ENCODE data around the gene ROBO1.

Gene ROBO1

DNA sequence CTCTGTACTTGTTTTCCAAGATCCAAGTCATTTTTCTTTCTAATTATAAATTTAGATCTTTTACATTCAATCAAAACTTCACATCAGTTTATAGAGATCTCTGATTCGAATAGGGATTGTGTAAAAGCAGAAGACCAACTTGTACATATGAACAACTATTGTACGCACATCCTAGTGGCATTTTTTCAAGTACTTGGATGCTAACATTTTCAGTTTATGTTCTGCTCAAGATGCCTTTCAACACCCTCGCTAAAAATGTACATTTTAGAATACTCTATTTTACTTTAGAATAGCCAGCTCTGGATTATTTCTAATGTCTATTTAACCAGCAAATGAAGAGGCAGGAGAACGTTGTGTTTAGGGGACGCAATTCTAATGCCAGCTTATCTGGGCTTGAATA, 340.7 kb downstream of the ROBO1 start:
- no peak for TF ChIP-seq CTCF (conservative IDR thresholded peaks at IDR 0.05)
- no peak for TF ChIP-seq ZFX (IDR thresholded peaks at IDR 0.05)
- no peak overlapping the region for H3K27ac ChIP-seq

GRCh38 chr3:79424811-79425210, 343.0 kb downstream of the ROBO1 start:
- TF ChIP-seq ZFX (IDR thresholded peaks at IDR 0.05), result no peak

GRCh38 chr3:79423417-79423816, 344.4 kb downstream of the ROBO1 start:
- TF ChIP-seq CTCF (conservative IDR thresholded peaks at IDR 0.05) (no peak), ZFX (IDR thresholded peaks at IDR 0.05) (no peak)
- H3K27ac ChIP-seq, result no peak overlapping the region

More at GRCh38 chr3:79424811-79425210, 343.0 kb downstream of the ROBO1 start:
- H3K27ac ChIP-seq, result no peak overlapping the region

DNA sequence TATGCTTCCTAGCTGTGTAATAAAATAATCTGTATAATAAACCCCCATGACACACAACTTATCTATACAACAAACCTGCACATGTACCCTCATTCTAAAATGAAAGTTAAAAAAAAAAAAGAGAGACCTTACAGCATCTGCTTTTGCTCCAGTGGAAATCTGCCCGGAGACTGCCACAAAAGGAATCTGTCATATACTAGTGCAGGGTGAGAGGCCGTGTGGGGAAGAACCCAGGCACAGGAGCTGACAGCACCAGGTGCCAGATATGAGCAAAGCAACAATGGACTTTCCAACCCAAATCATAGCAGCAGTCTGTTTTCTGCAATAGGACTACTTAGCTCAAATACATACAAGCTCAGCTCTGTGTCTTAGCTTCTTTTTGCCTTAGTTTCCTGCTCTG, 346.5 kb downstream of the ROBO1 start:
- H3K27ac ChIP-seq, result no peak overlapping the region
- TF ChIP-seq ZFX (IDR thresholded peaks at IDR 0.05) (no peak), CTCF (conservative IDR thresholded peaks at IDR 0.05) (no peak)

DNA sequence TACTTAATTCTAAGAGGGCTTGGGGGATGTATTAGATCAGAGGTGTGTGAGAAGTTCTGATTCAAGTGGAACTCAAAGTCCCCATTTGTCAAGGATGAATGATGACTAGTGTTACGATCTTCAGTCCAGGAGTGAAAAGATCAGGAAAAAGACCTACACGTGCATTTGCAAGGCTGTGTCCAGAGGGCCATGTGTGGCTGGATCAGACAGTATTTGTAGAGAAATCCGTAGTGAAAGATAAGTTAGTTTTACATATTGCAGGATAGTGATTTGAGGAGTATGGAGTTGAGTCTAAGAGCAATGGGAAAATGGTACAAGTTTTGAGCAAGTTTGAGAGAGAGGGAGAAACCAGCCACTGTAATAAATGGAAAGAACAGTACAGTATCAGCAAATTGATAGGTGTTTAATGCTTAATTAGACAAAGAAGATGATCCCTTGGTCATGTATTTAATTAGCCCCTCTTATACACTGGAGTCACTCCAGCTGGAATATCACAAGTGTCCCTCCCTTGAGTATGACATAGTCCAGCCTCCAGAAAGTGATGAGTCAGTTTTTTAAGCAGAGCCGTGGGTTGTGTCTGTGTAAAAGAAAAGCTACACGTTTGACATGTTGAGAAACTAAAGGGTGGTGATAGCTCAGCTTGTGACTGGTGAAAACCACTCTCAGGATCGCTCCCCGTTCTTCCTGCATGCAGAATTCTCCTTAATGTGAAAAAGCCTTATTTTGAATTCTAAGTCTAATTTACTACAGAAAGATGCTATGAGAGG, 348.8 kb downstream of the ROBO1 start:
- H3K27ac ChIP-seq, result no peak overlapping the region
- TF ChIP-seq CTCF (conservative IDR thresholded peaks at IDR 0.05), result no peak
- no peak for TF ChIP-seq ZFX (IDR thresholded peaks at IDR 0.05)

DNA sequence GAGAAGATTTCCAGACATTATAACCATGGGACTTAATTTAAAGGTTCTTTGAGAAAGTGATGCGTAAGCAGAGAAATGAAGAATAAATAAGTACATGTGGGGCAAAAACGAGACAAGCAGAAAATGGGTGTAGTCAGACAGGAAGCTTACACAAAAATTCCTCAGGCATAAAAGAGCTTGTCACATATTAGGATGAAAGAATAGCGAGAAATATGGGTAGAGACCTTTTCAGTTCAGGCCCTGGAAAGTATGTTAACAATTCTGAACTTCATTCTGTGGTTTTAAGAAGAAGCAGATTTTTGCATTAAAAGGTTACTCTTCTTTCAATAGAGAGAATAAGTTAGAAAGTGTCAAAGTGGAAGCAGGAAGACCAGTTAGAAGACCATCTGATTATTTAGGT, 352.4 kb downstream of the ROBO1 start:
- H3K27ac ChIP-seq, result no peak overlapping the region
- TF ChIP-seq ZFX (IDR thresholded peaks at IDR 0.05) (no peak), CTCF (conservative IDR thresholded peaks at IDR 0.05) (no peak)

DNA sequence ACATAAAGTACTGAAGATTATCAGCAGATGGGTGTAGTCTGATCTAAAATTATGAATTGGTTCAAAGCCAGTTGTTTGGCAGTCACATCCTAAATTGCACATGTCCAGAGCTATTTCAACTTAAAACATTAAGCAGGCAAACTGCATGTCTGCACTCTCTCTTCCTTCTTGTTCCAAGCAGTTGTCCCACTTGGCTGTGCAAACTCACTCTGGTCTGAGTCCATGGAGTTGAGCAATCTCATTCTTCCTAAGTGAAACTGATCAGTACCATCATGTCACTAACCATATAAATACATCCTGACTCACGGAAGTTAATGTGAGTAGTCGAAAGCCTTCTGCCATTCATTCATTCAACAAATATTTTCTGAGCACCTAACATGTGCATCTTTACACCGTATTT, 353.0 kb downstream of the ROBO1 start:
- H3K27ac ChIP-seq, result no peak overlapping the region
- TF ChIP-seq CTCF (conservative IDR thresholded peaks at IDR 0.05), result no peak
- TF ChIP-seq ZFX (IDR thresholded peaks at IDR 0.05), result no peak

DNA sequence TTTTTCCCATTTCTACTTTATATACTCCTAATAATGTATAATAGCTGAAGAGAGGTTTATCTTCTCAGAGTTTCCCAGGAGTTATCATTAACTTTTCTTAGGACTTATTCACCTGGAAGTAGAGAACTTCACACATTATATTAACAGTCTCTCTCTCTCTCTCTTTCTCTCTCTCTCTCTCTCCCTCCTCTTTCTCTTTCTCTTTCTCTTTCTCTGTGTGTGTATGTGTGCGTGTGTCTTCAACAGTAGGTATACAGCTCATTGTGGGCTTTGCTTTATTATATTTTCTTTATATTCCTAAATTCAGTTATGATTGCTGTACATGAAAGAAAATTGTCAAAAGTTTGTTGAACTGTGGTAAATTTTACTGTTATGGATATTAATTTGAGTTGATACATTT, 353.8 kb downstream of the ROBO1 start:
- no peak for TF ChIP-seq CTCF (conservative IDR thresholded peaks at IDR 0.05)
- TF ChIP-seq ZFX (IDR thresholded peaks at IDR 0.05), result no peak

More for the DNA sequence above, 353.8 kb downstream of the ROBO1 start:
- no peak overlapping the region for H3K27ac ChIP-seq
